Effector memory CD4-positive, alpha-beta T cell (primary cell): ENCODE results near the gene CSRNP2.
"Not testable (repeated sequence)": the region's sequence is repeated elsewhere in the genome, so short reads cannot be mapped to it uniquely, and the experiment has no call there.

Source experiments
- DNase-seq, 3 donors: peaks; one replicate each; pipeline ENCODE4 v3.0.0-alpha.2; 2020
- H3K27ac ChIP-seq: 2 replicates; pipeline ENCODE4 v1.7.0; 2013; ENCODE audit warnings: mild to moderate bottlenecking, low read length, moderate library complexity; ENCODE audit not compliant: insufficient read depth, poor library complexity, severe bottlenecking
- H3K27me3 ChIP-seq: replicated peaks from 2 replicates; pipeline ENCODE4 v1.7.0; 2013; ENCODE audit warnings: mild to moderate bottlenecking, low read length; ENCODE audit not compliant: insufficient read depth, control insufficient read depth, poor library complexity, severe bottlenecking
- H3K36me3 ChIP-seq: 2 replicates; pipeline ENCODE4 v1.7.0; 2013; ENCODE audit warnings: mild to moderate bottlenecking, low read length, moderate library complexity; ENCODE audit not compliant: control insufficient read depth, insufficient read depth
- H3K4me1 ChIP-seq: 2 replicates; pipeline ENCODE4 v1.7.0; 2013; ENCODE audit warnings: low read length, mild to moderate bottlenecking; ENCODE audit not compliant: control insufficient read depth, insufficient read depth, poor library complexity, severe bottlenecking
- H3K4me3 ChIP-seq: 2 replicates; pipeline ENCODE4 v1.7.0; 2013; ENCODE audit warnings: low read length, low read depth, mild to moderate bottlenecking; ENCODE audit not compliant: insufficient read depth, poor library complexity, severe bottlenecking
- H3K9me3 ChIP-seq: 2 replicates; pipeline ENCODE4 v1.7.0; 2013; ENCODE audit warnings: mild to moderate bottlenecking, low read length, moderate library complexity; ENCODE audit not compliant: control insufficient read depth

Gene CSRNP2

GRCh38 chr12:51078866-51079265, 4.5 kb downstream of the CSRNP2 start:
- H3K36me3 ChIP-seq, H3K4me3 ChIP-seq, H3K27ac ChIP-seq, H3K9me3 ChIP-seq, H3K4me1 ChIP-seq, DNase-seq, H3K27me3 ChIP-seq: not testable (repeated sequence)

GRCh38 chr12:51078346-51078745, 5.0 kb downstream of the CSRNP2 start:
- H3K4me1 ChIP-seq, DNase-seq, H3K4me3 ChIP-seq, H3K36me3 ChIP-seq, H3K27me3 ChIP-seq, H3K9me3 ChIP-seq, H3K27ac ChIP-seq: not testable (repeated sequence)

- Histone ChIP-seq H3K36me3 (peaks cover 10% of the 10 kb centered on the region), H3K4me1 (peaks cover 6% of the 10 kb centered on the region), H3K27ac (no peak overlapping the region), H3K27me3 (no peaks in the 10 kb centered on the region), H3K4me3 (no peak overlapping the region), H3K9me3 (no peaks in the 10 kb centered on the region)
- DNase-seq = no peak
Measured at GRCh38 chr12:51077930-51078329, 5.5 kb downstream of the CSRNP2 start.

- Histone ChIP-seq H3K27ac (no peak overlapping the region), H3K36me3 (peaks cover 22% of the 10 kb centered on the region), H3K27me3 (no peaks in the 10 kb centered on the region), H3K4me3 (no peak overlapping the region), H3K9me3 (no peaks in the 10 kb centered on the region), H3K4me1 (no peaks in the 10 kb centered on the region)
- no peak for DNase-seq
Measured at GRCh38 chr12:51076236-51076930, 7.0 kb downstream of the CSRNP2 start.

- H3K9me3 ChIP-seq = no peaks in the 10 kb centered on the region
- DNase-seq = no peak
- H3K27me3 ChIP-seq = no peaks in the 10 kb centered on the region
- no peak overlapping the region for H3K27ac ChIP-seq
- H3K36me3 ChIP-seq = peaks cover 31% of the 10 kb centered on the region
- H3K4me3 ChIP-seq = no peak overlapping the region
- H3K4me1 ChIP-seq = no peaks in the 10 kb centered on the region
Measured at GRCh38 chr12:51075390-51075789, 8.0 kb downstream of the CSRNP2 start.

GRCh38 chr12:51071663-51072062, 11.7 kb downstream of the CSRNP2 start:
- Histone ChIP-seq H3K27ac (no peak overlapping the region), H3K4me1 (no peaks in the 10 kb centered on the region), H3K27me3 (no peaks in the 10 kb centered on the region), H3K36me3 (peaks cover 47% of the 10 kb centered on the region), H3K9me3 (no peaks in the 10 kb centered on the region), H3K4me3 (no peak overlapping the region)
- no peak for DNase-seq

GRCh38 chr12:51070004-51070403, 13.4 kb downstream of the CSRNP2 start:
- Histone ChIP-seq H3K9me3 (no peaks in the 10 kb centered on the region), H3K27ac (no peak overlapping the region), H3K4me1 (no peaks in the 10 kb centered on the region), H3K36me3 (peaks cover 55% of the 10 kb centered on the region), H3K4me3 (no peak overlapping the region), H3K27me3 (no peaks in the 10 kb centered on the region)
- DNase-seq = no peak

- no peaks in the 10 kb centered on the region for H3K4me1 ChIP-seq
- no peaks in the 10 kb centered on the region for H3K9me3 ChIP-seq
- DNase-seq = no peak
- no peak overlapping the region for H3K4me3 ChIP-seq
- H3K27me3 ChIP-seq = no peaks in the 10 kb centered on the region
- H3K27ac ChIP-seq = no peak overlapping the region
- H3K36me3 ChIP-seq = peaks cover 63% of the 10 kb centered on the region
Measured at GRCh38 chr12:51067771-51068170, 15.6 kb downstream of the CSRNP2 start.

GRCh38 chr12:51067229-51067628, 16.2 kb downstream of the CSRNP2 start:
- Histone ChIP-seq H3K27me3 (no peaks in the 10 kb centered on the region), H3K9me3 (no peaks in the 10 kb centered on the region), H3K4me3 (no peak overlapping the region), H3K27ac (no peak overlapping the region), H3K4me1 (no peaks in the 10 kb centered on the region), H3K36me3 (peaks cover 64% of the 10 kb centered on the region)
- no peak for DNase-seq

- Histone ChIP-seq H3K4me1 (no peaks in the 10 kb centered on the region), H3K36me3 (peaks cover 48% of the 10 kb centered on the region), H3K4me3 (no peak overlapping the region), H3K27me3 (no peaks in the 10 kb centered on the region), H3K27ac (no peak overlapping the region), H3K9me3 (no peaks in the 10 kb centered on the region)
- no peak for DNase-seq
Measured at GRCh38 chr12:51065530-51065929, 17.9 kb downstream of the CSRNP2 start.
